GM23338 (cell line): ENCODE data around the gene C1orf210.

ENCODE experiments used
- EZH2 ChIP-seq: fragments of 200-600 bp; sonication (generic); IDR thresholded peaks from one replicate; pipeline ENCODE4 v1.8.0; 2017; ENCODE audit warnings: antibody characterized with exemption, mild to moderate bottlenecking, low read depth; ENCODE audit not compliant: unreplicated experiment
- POLR2AphosphoS5 ChIP-seq: IDR thresholded peaks from 2 replicates; pipeline ENCODE4 v1.6.1; 2016; ENCODE audit warnings: antibody characterized with exemption, low read depth
- ZNF114 ChIP-seq: fragments of 250-450 bp; sonication (Bioruptor Pico); IDR thresholded peaks from 2 replicates; pipeline ENCODE4 v1.5.0; 2020; ENCODE audit warnings: mild to moderate bottlenecking, moderate library complexity
- TF ChIP-seq, protein P1 (sequence below), 2 experiments: fragments of 200-600 bp in 1 of 2; sonication (generic) in 1 of 2; conservative IDR thresholded peaks; 2 replicates each; pipeline versions ENCODE4 v1.5.1 to v1.6.1; 2016 to 2017; ENCODE audit warnings: antibody characterized with exemption in 2 of 2, low read depth in 2 of 2, mild to moderate bottlenecking in 2 of 2, moderate library complexity in 1 of 2
- TF ChIP-seq, protein P2 (sequence below): IDR thresholded peaks from one replicate; pipeline ENCODE4 v1.6.1; 2018; ENCODE audit warnings: antibody characterized with exemption; ENCODE audit not compliant: unreplicated experiment

DNA sequence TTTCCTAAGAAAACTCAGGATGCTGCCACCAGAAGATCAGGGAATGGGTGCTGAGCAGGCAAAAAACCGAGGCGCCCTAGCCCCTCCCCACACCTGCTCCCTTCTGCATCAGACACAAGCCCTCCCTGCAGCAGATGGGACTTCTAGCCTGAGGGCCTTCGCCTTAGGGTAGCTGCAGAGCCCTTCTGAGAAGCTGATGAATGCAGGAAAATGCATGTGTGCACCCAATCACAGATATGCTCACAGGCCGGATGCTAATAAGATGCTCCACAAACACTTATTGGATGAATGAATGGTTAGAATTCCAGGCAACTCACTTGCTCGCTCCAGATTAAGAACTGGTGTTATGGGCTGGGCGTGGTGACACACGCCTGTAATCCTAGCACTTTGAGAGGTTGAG lies 6.8 kb upstream of the C1orf210 start:
- TF ChIP-seq, protein P1, sequence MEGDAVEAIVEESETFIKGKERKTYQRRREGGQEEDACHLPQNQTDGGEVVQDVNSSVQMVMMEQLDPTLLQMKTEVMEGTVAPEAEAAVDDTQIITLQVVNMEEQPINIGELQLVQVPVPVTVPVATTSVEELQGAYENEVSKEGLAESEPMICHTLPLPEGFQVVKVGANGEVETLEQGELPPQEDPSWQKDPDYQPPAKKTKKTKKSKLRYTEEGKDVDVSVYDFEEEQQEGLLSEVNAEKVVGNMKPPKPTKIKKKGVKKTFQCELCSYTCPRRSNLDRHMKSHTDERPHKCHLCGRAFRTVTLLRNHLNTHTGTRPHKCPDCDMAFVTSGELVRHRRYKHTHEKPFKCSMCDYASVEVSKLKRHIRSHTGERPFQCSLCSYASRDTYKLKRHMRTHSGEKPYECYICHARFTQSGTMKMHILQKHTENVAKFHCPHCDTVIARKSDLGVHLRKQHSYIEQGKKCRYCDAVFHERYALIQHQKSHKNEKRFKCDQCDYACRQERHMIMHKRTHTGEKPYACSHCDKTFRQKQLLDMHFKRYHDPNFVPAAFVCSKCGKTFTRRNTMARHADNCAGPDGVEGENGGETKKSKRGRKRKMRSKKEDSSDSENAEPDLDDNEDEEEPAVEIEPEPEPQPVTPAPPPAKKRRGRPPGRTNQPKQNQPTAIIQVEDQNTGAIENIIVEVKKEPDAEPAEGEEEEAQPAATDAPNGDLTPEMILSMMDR (conservative IDR thresholded peaks at IDR 0.05; ENCODE audit: low read depth in 2 of 2), result no peak
- TF ChIP-seq, protein P2, sequence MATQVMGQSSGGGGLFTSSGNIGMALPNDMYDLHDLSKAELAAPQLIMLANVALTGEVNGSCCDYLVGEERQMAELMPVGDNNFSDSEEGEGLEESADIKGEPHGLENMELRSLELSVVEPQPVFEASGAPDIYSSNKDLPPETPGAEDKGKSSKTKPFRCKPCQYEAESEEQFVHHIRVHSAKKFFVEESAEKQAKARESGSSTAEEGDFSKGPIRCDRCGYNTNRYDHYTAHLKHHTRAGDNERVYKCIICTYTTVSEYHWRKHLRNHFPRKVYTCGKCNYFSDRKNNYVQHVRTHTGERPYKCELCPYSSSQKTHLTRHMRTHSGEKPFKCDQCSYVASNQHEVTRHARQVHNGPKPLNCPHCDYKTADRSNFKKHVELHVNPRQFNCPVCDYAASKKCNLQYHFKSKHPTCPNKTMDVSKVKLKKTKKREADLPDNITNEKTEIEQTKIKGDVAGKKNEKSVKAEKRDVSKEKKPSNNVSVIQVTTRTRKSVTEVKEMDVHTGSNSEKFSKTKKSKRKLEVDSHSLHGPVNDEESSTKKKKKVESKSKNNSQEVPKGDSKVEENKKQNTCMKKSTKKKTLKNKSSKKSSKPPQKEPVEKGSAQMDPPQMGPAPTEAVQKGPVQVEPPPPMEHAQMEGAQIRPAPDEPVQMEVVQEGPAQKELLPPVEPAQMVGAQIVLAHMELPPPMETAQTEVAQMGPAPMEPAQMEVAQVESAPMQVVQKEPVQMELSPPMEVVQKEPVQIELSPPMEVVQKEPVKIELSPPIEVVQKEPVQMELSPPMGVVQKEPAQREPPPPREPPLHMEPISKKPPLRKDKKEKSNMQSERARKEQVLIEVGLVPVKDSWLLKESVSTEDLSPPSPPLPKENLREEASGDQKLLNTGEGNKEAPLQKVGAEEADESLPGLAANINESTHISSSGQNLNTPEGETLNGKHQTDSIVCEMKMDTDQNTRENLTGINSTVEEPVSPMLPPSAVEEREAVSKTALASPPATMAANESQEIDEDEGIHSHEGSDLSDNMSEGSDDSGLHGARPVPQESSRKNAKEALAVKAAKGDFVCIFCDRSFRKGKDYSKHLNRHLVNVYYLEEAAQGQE, result no peak
- TF ChIP-seq EZH2 (no peak), ZNF114 (no peak), POLR2AphosphoS5 (no peak)
